NK-92 (cell line): ENCODE results near the gene USPL1.
"Not testable (repeated sequence)": the region's sequence is repeated elsewhere in the genome, so short reads cannot be mapped to it uniquely, and the experiment has no call there.

Source experiments
- DNase-seq: peaks from one replicate; lab custom pipeline; 2025; ENCODE audit not compliant: unreplicated experiment; lab: John Stamatoyannopoulos, UW

USPL1 gene

DNA sequence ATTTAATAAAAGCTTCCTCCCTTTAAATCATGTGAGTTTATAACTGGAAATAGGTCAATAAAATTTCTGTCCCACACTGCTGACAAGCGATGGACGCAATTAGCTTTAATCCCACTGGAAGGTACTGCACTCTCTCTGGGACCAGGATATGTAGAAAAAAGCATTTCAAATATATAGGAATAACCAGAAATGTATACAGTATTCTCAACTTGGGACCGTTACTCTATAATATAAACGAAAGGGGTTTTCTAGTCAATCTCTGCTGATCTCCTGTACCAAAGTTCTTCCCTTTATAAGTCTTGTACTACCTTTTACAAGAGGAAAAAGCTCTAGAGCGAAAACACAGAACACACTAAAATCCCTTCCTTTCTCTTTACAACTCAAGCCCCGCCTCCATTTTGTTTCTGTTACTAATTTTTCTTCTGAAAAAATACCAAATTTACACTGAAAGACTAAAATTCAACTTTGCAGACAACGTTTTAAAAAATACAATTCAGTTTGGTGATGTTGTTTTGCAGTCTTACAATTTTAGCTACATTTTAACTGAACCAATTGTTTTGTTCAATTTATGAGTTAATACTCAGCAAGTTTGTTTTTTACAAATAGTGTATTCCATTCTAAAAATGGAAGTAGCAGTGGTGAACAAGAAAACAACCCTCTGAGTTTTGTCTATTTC is 1.7 kb upstream of the USPL1 start:
- no peak for DNase-seq

GRCh38 chr13:30616927-30617314 is 799 bp upstream of the USPL1 start:
- DNase-seq: no peak

DNA sequence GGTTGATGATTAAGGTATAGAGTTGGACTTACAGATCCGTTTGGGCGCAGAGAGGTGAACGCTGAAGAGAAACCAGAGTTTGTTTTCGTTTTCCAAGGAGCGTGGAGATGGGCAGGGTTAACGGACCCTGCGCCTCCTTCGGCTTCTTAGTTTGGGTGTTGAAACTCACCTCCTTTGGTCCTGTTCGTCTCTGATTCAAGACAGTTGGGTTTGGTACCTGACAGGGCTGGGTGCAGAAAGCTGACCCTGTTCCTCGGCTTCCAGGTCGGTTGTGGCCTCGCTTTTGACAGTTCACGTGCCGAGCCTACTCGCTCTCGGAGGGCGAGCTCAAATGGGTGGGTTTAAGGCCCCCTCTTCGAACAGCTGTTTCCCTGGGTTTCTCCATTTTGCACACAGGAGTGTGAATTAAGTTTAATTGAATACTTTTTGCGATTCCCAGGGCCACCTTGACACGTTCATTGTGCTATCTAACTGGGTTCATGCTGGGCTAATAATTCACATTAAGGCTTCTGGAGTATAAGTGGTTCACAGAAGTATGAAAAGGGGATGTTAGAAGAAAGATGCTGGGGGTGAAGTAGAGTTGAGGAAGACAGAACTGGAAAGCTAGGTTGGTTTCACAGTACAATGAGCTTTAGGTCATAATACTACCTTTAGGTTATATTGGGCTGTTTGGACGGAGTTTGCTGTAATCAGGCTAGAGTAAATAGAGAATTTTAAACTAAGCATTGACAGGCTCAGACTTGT is 638 bp downstream of the USPL1 start:
- DNase-seq: no peak

- no peak for DNase-seq
Measured at GRCh38 chr13:30618930-30619279, 1.2 kb downstream of the USPL1 start.

DNA sequence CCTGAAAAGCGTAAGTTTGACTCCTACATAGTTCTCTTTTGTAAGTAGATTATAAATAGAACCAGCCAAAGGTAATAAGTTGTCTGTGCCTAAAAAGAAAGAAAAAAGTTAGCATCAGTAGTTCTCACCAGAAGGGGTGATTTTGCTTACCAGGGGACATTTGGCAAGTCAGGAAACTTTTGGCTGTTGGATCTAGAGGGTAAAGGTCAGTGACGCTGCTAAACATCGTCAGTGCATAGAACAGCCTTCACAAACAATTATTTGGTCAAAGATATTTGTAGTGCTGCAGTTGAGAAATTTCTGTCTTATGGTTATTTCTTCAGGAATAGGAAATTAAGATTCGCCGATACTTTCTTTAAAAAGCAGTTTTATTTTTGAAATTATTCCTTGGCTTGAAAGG is 2.0 kb downstream of the USPL1 start:
- no peak for DNase-seq

DNA sequence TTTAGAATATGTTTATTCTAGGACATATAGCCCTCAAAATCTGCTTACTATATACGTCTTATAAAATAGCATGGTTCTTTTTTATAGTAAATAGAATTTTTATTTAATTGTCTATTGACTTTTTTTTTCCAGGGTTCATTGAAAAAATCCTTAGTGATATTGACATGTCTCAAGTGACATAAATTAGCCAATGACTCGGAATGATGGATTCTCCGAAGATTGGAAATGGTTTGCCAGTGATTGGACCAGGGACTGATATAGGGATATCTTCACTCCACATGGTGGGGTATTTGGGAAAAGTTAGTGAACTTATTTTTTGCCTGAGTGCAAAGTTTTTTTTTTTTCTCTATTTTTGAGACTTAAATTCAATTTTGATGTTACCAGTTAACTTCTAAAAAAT is 3.2 kb downstream of the USPL1 start:
- no peak for DNase-seq

DNA sequence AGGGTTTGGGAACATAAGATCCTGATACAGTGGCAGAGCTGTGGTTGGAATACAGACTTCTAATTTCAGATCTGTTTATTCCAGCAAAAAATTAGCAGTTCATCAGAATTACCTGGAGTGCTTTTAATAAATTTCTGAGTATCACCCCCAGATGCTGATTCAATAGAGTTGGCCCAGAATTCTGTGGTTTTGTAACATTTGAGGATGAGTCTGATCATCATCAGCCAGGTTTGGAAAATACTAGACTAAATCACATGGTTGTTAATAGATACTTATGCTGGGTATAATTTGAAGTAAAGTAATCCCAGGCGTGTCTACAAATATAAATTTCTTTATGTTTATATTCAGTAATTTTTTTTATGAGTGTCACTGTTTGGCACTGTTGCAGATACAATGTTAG is 4.8 kb downstream of the USPL1 start:
- DNase-seq: no peak

GRCh38 chr13:30623392-30623791 is 5.7 kb downstream of the USPL1 start:
- no peak for DNase-seq

GRCh38 chr13:30624630-30625029 is 6.9 kb downstream of the USPL1 start:
- DNase-seq: no peak

DNA sequence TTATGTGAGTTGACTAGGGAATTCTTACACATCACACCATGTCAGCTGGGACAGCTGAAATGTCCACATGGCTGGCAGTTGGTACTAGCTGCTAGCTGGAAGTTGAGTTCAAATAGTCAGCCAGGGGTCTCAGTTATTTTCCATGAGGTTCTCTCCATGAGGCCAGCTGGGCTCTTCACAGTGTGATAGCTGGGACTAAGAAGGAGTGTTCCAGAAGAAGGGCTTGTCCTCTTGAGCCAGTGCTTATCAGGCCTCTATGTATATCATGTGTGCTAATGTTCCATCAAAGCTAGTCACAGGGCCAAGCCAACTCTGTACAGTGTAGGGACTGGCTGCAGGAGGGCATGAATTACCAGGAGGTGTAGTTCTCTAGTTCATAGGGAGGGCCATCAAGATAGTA is 11.8 kb downstream of the USPL1 start:
- no peak for DNase-seq

GRCh38 chr13:30633861-30634260 is 16.1 kb downstream of the USPL1 start:
- DNase-seq: no peak

GRCh38 chr13:30634838-30635237 is 17.1 kb downstream of the USPL1 start:
- no peak for DNase-seq

GRCh38 chr13:30638301-30638700 is 20.6 kb downstream of the USPL1 start:
- no peak for DNase-seq

DNA sequence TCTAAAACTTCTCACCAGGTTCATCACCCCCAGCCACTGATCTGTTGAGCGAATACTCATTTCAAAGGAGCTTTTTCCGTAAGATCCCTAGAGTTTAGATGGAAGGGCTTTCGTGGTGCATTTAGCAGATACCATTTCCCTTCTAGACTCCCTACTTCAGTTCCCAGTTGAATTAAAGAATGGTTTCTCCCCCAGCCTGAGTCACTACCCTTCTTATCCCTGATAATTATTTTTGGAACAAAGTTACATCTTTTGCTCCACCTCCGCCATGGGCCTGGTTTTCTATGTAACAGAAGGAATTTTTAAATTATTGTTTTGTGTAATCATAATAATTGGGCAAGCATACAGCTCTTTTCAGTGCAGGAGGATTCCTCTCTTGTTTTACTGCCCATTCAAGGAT is 22.0 kb downstream of the USPL1 start:
- DNase-seq: no peak

DNA sequence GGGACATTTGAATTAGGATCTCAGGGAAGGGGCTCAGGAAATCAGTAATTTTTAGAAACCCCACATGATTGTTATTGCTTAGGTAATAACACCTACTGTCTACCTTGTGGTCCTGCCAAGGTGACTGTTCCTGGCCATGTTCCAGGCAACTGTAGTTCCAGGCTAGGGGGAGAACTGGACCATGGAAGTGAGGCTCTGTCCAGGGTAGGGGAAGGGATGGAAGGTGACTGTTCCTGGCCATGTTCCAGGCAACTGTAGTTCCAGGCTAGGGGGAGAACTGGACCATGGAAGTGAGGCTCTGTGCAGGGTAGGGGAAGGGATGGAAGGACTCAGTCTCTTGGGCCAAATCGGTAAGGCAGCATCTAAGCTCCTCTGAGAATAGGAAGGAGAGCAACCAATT is 23.5 kb downstream of the USPL1 start:
- DNase-seq: not testable (repeated sequence)

GRCh38 chr13:30645629-30646028 is 27.9 kb downstream of the USPL1 start:
- DNase-seq: no peak

GRCh38 chr13:30647420-30647819 is 29.7 kb downstream of the USPL1 start:
- DNase-seq: no peak

DNA sequence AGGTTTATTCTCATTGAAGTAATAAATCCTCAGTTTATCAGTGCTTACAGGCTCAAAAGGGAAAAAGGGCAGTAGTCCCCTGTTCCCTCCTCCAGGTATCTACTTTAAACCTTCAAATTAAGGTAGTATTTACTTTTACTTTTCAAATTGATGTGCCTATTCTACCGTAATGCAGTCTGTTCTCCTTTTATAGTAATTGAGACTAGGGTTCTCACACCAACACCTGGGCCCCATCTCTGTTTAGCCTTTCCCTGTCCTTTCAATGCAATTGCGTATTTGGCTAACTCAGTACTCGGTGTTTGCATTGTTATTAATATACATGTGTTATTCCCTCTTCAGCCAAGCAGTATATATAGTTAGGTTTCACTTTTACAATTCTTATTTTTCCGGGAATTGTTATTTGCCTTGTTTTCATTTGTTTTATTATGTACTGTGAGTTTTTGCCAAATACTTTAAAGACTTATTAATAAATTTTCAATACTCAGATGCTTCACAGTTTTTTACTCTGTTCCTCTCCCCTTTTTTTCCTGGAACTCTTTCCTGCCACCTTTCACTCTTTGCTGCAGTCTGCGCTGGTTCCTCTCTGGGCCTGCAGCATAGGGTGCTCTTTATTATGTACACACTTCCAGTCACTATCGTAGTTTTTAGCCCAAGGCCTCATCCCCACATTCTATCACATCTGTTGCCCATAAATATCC is 30.3 kb downstream of the USPL1 start:
- no peak for DNase-seq

- DNase-seq: no peak
Measured at GRCh38 chr13:30648522-30649012, 30.8 kb downstream of the USPL1 start.

DNA sequence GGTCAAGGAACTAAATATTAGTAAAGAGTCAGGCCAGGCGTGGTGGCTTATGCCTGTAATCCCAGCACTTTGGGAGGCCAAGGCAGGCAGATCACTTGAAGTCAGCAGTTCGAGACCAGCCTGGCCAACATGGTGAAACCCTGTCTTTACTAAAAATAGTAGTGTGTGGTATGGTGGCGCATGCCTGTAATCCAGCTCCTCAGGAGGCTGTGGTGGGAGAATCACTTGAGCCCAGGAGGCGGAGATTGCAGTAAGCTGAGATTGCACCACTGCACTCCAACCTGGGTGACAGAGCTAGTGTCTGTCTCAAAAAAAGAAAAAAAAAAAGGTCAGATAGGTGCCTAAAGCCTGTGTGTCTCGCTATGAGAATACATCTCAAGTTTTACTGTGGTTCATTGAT is 33.9 kb downstream of the USPL1 start:
- not testable (repeated sequence) for DNase-seq

DNA sequence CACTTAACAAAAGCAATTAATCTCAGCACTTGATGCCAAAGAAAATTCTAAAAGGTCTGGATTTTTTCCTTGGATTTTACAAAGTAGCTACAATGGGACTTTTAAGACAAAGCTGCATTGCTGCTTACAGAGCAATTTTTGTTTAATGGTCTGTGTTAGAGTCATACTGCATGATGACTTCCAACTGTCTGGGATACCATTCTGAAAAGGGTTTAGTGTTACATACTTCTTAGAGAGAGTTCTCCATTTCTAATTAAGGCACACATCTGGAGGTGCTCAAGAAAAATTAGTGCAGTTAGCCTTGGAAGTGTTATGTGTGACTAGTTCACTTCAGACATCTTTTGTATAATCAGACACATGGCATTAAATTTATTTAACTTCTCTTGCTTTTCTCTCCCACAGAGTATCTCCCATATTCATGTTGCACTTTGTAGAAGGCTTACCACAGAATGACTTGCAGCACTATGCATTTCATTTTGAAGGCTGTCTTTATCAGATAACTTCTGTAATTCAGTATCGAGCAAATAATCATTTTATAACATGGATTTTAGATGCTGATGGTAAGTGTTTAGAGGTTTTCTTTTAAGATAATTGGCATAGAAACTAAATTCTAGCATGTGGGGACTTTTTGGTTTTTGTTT is 35.1 kb downstream of the USPL1 start:
- no peak for DNase-seq

DNA sequence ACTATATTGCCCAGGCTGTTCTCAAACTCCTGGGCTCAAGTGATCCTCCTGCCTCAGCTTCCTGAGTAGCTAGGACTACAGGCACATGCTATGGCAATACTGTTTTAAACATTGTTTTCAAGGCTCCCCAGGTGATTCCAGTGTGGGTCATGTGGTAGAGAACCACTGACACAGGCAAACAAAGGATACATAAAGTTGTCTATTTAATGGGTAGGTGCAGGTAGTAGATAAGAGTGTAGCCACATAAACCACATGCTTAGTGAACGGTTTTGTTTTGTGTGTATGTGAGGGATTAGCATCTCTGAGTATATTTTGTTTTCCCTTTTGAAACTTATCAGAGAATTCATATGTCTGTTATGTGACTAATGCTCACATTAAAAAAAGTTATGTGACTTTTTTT is 36.7 kb downstream of the USPL1 start:
- DNase-seq: no peak
